ENCODE results near the gene ATAD3B.
"Not testable (repeated sequence)": the region's sequence is repeated elsewhere in the genome, so short reads cannot be mapped to it uniquely, and the experiment has no call there.

The ATAD3B gene

DNA sequence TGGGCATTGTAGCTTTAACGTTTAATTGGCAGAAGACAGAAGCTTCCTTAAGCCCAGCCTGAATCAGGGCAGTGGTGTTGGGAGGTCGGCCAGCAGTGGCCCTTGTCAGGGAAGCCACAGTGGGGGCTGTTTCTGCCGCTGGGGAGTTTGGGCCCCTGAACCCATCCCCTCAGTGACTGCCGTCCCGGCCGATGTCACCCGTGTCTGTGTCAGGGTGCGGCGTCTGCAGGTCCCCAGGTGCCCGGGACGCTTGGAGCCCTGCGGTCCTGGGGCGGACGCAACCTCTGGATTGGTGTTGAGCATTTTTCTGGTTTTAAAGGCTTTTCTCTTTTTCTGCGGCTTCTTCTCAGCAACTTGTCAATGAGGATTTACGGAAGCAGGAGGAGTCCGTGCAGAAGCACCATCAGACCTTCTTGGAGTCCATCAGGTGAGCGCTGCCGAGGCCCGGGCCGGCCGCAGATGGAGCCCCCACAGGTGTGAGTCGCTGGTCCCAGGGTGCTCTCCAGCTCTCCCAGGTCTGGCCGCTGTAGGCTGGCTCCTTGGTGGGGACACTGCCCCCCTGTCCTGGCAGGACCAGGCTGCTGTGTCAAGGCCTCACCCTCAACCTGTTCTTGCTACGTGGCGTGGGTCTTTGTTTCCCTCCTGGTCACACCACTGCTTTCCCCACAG is 19.7 kb upstream of the ATAD3B start:
- DNase-seq (ENCODE audit: low read depth): no peak

DNA sequence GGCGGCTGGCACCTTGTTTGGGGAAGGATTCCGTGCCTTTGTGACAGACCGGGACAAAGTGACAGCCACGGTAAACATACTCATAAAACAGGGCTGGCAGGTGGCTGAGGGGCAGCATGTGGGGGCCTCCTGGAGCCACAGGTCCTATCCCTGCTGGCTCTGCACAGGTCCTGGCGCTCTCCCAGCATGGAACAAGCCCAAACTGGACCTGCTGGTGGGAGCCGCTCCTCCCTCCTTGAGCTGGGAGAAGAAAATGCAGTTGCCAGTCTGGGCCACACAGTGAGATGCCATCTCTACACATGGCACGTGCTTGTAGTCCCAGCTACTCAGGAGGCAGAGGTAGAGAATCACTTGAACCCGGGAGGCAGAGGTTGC is 19.2 kb upstream of the ATAD3B start:
- DNase-seq (ENCODE audit: low read depth): not testable (repeated sequence)

DNA sequence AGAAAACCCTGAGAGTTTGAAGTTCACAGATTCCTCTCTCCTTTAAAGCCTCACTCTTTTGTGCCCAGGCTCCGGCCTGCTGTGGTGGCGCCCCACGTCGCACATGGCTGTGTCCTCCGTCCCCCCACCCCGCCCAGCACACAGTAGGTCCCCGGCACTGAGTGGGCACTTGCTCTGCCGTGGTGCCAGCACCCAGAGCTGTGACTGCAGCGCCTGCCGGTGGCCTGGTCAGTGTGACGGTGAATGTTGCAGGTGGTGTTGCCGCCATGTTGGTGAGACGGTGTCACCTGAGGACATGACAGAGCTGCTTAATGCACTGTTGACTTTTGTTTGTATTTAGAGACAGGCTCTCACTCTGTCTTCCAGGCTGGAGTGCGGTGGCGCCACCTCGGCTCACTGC is 18.7 kb upstream of the ATAD3B start:
- no peak for DNase-seq (ENCODE audit: low read depth)

- not testable (repeated sequence) for DNase-seq (ENCODE audit: low read depth)
Measured at GRCh38 chr1:1454286-1455056, 17.1 kb upstream of the ATAD3B start.

DNA sequence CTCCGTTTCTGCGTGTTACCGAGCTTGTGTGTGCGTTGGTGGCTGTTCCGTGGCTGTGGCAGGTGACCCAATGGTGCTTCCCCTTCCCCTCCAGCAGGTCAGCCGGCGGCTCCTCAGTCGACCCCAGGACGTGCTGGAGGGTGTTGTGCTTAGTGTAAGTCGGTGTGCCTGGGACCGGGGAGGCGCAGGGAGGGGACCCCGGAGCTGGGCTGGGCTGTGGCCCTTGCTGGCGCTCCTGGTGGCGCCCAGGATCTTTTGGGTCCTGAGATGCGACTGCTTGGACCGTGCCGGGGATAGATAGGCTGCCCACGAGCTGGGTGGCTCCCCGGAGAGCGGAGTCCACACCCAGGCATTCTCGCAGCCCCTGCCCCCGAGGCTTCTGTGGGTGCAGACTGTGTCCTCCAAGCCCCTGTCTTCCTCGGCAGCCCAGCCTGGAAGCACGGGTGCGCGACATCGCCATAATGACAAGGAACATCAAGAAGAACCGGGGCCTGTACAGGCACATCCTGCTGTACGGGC is 16.1 kb upstream of the ATAD3B start:
- DNase-seq (ENCODE audit: low read depth): no peak

DNA sequence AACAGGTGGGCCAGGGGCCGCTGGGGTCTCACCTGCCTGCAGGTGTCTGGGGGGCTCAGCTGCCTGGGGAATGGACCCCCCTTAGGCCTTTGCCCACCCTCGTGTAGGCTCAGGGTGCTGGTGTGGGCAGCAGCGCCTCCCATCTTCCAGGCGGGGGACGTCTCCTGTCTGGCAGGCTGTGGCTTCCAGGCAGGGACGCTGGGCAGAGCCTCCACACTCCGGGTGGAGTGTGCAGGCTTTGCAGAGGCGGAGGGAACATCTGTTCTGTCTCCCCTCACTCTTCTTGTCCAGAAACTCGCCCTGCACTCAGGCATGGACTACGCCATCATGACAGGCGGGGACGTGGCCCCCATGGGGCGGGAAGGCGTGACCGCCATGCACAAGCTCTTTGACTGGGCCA is 15.6 kb upstream of the ATAD3B start:
- not testable (repeated sequence) for DNase-seq (ENCODE audit: low read depth)

DNA sequence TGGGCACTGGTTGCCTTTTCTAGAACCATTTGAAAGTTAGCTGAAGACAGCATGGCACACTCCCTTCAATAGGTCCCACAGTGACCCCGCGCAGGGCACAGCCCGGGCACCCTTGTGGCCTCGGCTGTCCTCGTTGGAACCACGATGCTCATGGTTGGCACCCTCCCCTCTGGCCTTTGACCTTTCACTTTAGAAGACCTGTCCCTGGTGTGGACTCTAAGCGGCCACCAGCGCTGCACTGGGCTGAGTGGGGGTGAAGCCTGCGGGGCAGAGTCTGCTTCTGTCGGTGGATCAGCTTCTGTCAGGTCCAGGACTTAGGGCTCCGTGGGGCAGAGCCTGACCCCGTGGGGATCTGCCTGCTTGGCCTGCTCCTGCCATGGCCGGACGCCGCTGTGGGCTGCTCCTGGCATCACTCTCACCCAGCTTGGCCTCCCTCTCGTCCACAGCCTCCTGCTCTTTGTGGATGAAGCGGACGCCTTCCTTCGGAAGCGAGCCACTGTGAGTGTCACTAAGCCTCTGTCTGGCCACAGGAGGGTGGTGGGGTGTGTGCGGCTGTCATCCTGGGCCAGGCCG is 14.8 kb upstream of the ATAD3B start:
- not testable (repeated sequence) for DNase-seq (ENCODE audit: low read depth)

- DNase-seq (ENCODE audit: low read depth): not testable (repeated sequence)
Measured at GRCh38 chr1:1459156-1459555, 12.4 kb upstream of the ATAD3B start.

- not testable (repeated sequence) for DNase-seq (ENCODE audit: low read depth)
Measured at GRCh38 chr1:1459711-1460110, 11.9 kb upstream of the ATAD3B start.

GRCh38 chr1:1460540-1461130 is 10.9 kb upstream of the ATAD3B start:
- no peak for DNase-seq (ENCODE audit: low read depth)

DNA sequence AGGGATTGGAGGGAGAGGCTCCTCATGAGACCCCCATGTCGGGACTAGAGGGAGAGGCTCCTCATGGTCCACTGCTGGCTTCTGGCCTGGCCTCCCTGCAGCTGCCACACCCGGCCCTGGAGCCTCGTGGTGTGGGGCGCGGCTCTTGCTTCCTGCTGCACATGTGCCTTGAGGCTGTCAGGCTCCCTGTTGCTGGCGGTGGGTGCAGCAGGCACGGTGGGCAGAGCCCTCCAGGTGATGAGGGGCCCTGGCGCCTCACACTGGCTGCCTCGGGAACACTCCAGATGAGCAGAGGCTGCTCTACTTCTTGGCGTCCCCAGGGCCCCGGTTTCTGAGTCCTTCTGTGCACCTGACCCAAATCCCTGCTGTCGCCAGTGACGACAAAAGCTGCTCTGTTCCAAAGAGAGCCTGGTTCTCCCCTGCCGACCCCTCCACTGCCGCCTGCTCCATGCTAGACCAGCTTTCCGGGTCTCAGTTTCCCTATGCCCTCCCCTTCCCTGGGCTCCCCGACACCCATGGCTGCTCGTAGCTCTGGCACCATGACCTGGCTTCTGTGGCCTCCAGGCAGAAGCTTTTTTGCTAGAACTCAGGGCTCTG is 9.7 kb upstream of the ATAD3B start:
- DNase-seq (ENCODE audit: low read depth): no peak

- DNase-seq (ENCODE audit: low read depth): no peak
Measured at GRCh38 chr1:1462318-1462966, 9.1 kb upstream of the ATAD3B start.

DNA sequence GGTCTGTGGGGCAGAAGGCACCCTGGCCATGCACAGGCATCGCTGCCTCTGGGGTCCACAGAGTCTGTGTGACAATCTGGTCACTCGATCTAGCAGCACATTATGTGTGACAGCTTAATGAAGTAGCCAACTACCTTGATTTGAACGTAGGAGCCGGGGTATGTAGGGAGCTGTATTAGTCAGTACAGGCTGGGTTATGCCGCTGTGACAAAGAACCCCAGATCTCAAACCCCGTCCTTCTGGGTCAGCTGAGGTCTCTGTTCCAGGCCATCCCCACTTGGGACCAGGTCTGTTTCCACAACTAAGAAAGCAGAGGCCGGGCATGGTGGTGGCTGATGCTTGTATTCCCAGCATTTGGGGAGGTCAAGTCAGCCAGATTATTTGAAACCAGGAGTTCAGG is 8.3 kb upstream of the ATAD3B start:
- no peak for DNase-seq (ENCODE audit: low read depth)

GRCh38 chr1:1468196-1468985 is 3.2 kb upstream of the ATAD3B start:
- not testable (repeated sequence) for DNase-seq (ENCODE audit: low read depth)

DNA sequence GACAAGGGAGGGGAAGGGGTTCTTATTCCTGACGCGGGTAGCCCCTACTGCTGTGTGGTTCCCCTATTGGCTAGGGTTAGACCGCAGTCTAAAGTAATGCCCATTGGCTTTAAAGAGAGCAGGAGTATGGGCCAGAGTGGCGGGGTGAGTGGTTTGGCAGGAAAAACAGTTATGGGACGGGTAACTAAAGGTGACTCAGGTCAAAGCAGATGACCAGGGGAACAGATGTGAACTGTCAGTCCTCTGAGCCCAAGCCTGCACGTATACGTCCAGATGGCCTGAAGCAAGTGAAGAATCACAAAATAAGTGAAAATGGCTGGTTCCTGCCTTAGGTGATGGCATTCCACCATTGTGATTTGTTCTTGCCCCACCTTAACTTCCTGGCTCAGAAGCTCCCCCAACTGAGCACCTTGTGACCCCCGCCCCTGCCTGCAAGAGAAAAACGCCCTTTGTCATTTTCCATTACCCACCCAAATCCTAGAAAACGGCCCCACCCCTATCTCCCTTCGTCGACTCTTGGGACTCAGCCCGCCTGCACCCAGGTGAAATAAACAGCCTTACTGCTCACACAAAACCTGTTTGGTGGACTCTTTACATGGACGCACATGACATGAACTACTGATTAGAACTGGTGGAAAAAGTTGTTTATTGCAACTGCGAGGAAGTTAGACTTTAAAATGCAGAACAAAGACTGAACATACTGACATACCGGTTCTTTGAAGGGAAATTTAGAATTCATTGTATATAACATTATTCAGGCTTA is 758 bp upstream of the ATAD3B start:
- no peak for DNase-seq (ENCODE audit: low read depth)

GRCh38 chr1:1472053-1472876 is 700 bp downstream of the ATAD3B start:
- DNase-seq (ENCODE audit: low read depth): not testable (repeated sequence)

- DNase-seq (ENCODE audit: low read depth): not testable (repeated sequence)
Measured at GRCh38 chr1:1476011-1476410, 4.4 kb downstream of the ATAD3B start.

DNA sequence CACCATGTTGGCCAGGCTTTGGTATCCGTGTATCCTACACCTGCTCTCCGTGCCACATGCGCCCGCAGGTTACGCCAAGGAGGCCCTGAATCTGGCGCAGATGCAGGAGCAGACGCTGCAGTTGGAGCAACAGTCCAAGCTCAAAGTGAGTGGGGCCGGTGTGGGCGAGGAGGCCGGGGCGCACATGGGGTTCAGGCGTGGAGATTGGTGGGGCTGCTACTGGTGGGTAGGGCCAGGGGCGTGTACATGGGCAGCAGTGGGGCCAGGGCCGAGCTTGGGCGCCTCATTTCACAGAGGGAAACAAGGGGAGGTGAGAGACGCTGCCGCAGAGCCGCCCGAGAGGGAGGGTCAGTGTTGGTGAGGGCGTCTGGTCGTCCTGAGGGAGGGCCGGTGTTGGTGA is 5.6 kb downstream of the ATAD3B start:
- no peak for DNase-seq (ENCODE audit: low read depth)

All from stromal cell of bone marrow (primary cell).